Small intestine (tissue), 7 donors: Measurements from ENCODE around the gene RGSL1. TPM values are rescaled to one million over a fixed set of nuclear protein-coding genes. Genes with fewer than 3 reads are reported as not detected.
A peak's percentile ranks its signal among the peaks of the same experiment; 100 is the strongest.

Experiments
- DNase-seq, 2 donors: peaks; one replicate each; pipeline versions ENCODE4 v3.0.0 to v3.0.0-alpha.2; 2013
- FAIRE-seq: peaks from 2 replicates; lab custom pipeline; 2012; peaks lifted over from hg19 to GRCh38; lab: Jason Lieb, UNC
- H3K27ac ChIP-seq, 3 donors: one replicate each; pipeline ENCODE4 v1.5.1; 2013; ENCODE audit warnings: low read length in 2 of 3, mild to moderate bottlenecking in 2 of 3, control low read depth in 1 of 3, inconsistent platforms in 1 of 3, low read depth in 1 of 3, moderate library complexity in 1 of 3
- H3K27me3 ChIP-seq, 3 donors: one replicate each; pipeline ENCODE4 v1.6.1; 2013; ENCODE audit warnings: low read length in 3 of 3, inconsistent platforms in 1 of 3; ENCODE audit not compliant: control insufficient read depth in 3 of 3, insufficient read depth in 3 of 3
- H3K36me3 ChIP-seq, 3 donors: one replicate each; pipeline ENCODE4 v1.6.1; 2013; ENCODE audit warnings: low read length in 3 of 3, inconsistent platforms in 1 of 3, low read depth in 1 of 3, mild to moderate bottlenecking in 1 of 3, moderate library complexity in 1 of 3; ENCODE audit not compliant: control insufficient read depth in 3 of 3, insufficient read depth in 2 of 3
- H3K4me1 ChIP-seq, 3 donors: one replicate each; pipeline ENCODE4 v1.6.1; 2013; ENCODE audit warnings: low read length in 2 of 3, inconsistent platforms in 1 of 3, low read depth in 1 of 3, mild to moderate bottlenecking in 1 of 3, moderate library complexity in 1 of 3; ENCODE audit not compliant: control insufficient read depth in 3 of 3, insufficient read depth in 2 of 3
- H3K4me3 ChIP-seq, 3 donors: one replicate each; pipeline ENCODE4 v1.5.1; 2013; ENCODE audit warnings: low read length in 3 of 3, control low read depth in 1 of 3, inconsistent platforms in 1 of 3, low read depth in 1 of 3, mild to moderate bottlenecking in 1 of 3, moderate library complexity in 1 of 3
- H3K9me3 ChIP-seq, 2 donors: one replicate each; pipeline ENCODE4 v1.6.1; 2013; ENCODE audit warnings: low read depth in 1 of 2, low read length in 1 of 2; ENCODE audit not compliant: control insufficient read depth in 2 of 2, insufficient read depth in 1 of 2
- WGBS, 3 donors: extraction: QIAGEN DNeasy Blood & Tissue Kit; methylation state at CpG; one replicate each; pipeline ENCODE4 v1.1.7; 2013; 5-methylcytosine and 5-hydroxymethylcytosine counted together
- polyA plus RNA-seq, 4 donors: library from polyadenylated mRNA; stranded (reverse) in 3 of 4; unstranded in 1 of 4; fragments of 200-250 nt in 3 of 4; fragments of 120-200 nt in 1 of 4; gene quantifications; one replicate each; pipeline versions ENCODE4 v1.2.1 to v1.2.3, GENCODE V29; 2013
- donor health status: healthy with polysubstance abuse.
- donor health status: control.
- donor health status: control.
- donor health status: Bipolar disorder and iron deficiency.
- donor health status: healthy.

RGSL1 gene
- polyA plus RNA-seq, 4 donors: not detected

DNA sequence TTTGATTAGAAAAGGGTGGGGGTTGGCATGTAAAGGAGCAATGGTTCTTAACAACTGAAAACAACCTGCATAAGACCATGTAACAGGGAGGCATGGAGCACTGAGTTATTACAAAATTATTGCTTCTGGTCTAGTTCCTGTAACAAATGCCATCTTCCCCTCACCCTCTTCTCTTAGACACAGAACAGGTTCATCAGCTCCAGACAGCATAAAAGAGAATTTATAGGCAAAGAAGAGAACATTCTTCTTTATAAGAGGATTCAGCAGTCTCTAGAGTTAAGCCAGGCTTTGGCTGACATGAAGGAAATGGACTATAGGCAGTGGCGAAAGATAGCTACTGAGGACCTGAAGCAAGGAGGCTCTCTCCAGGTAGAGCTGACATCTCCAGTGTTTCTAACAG lies 38.9 kb downstream of the RGSL1 start:
- Histone ChIP-seq H3K4me3 (no peak overlapping the region), H3K4me1 (no peaks in the 10 kb centered on the region), H3K36me3 (no peaks in the 10 kb centered on the region), H3K27me3 (no peaks in the 10 kb centered on the region), H3K27ac (no peak overlapping the region), H3K9me3 (no peaks in the 10 kb centered on the region)
- DNase-seq (no peak), FAIRE-seq (no peak)
- WGBS, 3 donors: 92 to 93% (median 93%) methylated on average over 1 of the region's 1 CpG

DNA sequence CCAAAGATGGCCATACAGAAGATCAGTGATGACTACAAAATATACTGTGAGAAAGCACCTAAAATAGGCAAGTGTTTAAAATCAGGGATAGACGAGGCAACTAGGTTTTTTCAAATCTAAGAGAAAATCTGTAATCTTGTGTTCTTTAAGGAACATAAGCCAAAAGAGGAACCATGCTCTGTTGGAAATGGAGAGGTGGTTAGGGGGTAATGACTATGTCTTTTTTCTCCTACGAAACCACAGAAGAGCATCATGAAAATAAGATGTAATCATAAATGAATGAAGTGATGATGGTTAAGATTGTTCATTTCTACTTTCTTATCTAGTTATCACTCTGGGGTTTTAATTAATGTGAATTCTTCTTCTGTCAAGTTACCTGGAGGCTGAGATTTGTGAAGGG lies 43.1 kb downstream of the RGSL1 start:
- Histone ChIP-seq H3K27ac (no peak overlapping the region), H3K4me3 (no peak overlapping the region), H3K9me3 (no peaks in the 10 kb centered on the region), H3K27me3 (no peaks in the 10 kb centered on the region), H3K4me1 (no peaks in the 10 kb centered on the region), H3K36me3 (no peaks in the 10 kb centered on the region)
- 65 to 79% (median 75%) methylated on average over 2 of the region's 2 CpGs for WGBS, 3 donors
- FAIRE-seq (no peak), DNase-seq (no peak)

DNA sequence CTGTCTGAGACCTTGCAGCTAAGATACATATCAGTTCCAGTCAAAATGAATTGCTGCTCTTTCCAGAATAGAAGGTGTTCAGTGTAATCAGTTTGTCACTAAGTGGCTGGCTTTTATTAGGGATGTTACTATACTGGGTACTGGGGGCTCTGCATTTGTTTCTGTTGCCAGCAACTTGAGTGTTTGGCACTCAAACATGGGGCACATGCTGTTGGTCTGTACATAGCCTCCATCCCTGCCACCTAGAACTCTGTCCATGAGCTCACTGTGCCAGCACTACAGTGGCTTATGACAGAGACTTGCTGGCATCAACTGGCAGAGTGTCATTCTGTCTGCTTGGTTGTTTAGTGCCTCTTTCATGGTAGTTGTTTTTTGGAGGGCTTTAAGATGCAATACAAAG lies 45.1 kb downstream of the RGSL1 start:
- FAIRE-seq: no peak
- H3K27ac ChIP-seq: no peak overlapping the region

DNA sequence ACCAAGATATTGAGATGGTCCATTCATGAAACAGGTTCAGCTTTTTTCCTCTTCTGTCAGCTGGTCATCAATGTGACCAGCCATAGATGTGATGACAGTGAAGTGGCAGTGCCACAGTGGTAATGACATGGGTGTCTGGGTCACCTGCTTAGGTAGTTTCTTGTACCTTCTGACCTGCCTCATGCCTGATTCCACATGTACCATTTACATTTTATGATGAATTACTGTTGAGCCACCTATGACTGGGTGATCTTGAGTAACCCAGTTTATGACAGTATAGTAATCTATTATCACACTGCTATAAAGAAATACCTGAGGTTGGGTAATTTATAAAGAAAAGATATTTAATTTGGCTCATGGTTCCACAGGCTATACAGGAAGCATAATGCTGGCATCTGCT lies 45.7 kb downstream of the RGSL1 start:
- Histone ChIP-seq H3K4me1 (no peaks in the 10 kb centered on the region), H3K9me3 (no peaks in the 10 kb centered on the region), H3K4me3 (no peak overlapping the region), H3K36me3 (no peaks in the 10 kb centered on the region), H3K27ac (no peak overlapping the region), H3K27me3 (no peaks in the 10 kb centered on the region)
- DNase-seq (peak in 1 of 2 donors; percentile 2), FAIRE-seq (no peak)

More for the DNA sequence above, 45.1 kb downstream of the RGSL1 start:
- Histone ChIP-seq H3K4me3 (no peak overlapping the region), H3K27me3 (no peaks in the 10 kb centered on the region), H3K36me3 (no peaks in the 10 kb centered on the region), H3K4me1 (no peaks in the 10 kb centered on the region), H3K9me3 (no peaks in the 10 kb centered on the region)
- DNase-seq: no peak

DNA sequence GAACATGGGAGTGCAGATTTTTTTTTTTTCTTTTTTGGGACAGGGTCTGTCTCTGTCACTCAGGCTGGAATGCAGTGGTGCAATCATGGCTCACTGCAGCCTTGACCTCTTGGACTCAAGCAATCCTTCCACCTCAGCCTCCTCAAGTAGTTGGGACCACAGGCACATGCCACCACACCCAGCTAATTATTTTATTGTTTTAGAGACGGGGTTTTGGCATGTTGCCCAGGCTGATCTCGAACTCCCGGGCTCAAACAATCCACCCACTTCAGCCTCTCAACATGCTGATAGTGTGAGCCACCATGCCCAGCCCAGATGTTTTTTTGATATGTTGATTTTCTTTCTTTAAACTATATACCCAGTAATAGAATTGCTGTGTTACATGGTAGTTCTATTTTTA lies 57.7 kb downstream of the RGSL1 start:
- Histone ChIP-seq H3K9me3 (peaks cover 0 to 5% of the 10 kb centered on the region in 2 donors), H3K4me1 (no peaks in the 10 kb centered on the region), H3K27ac (no peak overlapping the region), H3K4me3 (no peak overlapping the region), H3K36me3 (no peaks in the 10 kb centered on the region), H3K27me3 (no peaks in the 10 kb centered on the region)
- WGBS, 3 donors: 3 to 42% (median 31%) methylated on average over 3 of the region's 3 CpGs
- peak; percentile 83 to 97 for DNase-seq
- peak; percentile 51 for FAIRE-seq

DNA sequence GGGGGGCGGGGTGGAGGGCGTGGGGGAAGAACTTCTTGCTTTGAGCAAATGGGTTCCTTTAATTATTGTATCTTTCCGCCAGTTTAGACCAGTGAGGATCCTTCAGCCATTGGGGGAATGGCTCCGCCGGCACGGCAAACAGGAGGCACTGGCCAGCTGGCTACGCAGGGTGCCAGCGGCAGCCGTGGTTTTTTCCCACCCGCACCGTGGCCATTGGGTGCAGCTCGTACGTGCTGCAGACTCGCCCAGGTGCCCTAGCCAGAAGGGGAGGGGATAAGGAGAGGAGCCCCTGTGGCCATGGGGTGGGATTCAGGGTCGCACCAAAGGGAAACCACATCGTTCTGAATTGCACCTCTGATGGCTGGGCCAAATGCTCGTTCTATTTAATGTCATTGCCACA lies 65.6 kb downstream of the RGSL1 start:
- no peaks in the 10 kb centered on the region for H3K4me1 ChIP-seq
- no peak overlapping the region for H3K4me3 ChIP-seq
- H3K9me3 ChIP-seq: peaks cover 0 to 10% of the 10 kb centered on the region in 2 donors
- no peak overlapping the region for H3K27ac ChIP-seq
- DNase-seq (no peak), FAIRE-seq (no peak)
- 80 to 90% (median 88%) methylated on average over 16 to 17 of the region's 17 CpGs for WGBS, 3 donors
- H3K27me3 ChIP-seq: peaks cover 0 to 2% (median 0%) of the 10 kb centered on the region in 3 donors
- H3K36me3 ChIP-seq: no peaks in the 10 kb centered on the region

DNA sequence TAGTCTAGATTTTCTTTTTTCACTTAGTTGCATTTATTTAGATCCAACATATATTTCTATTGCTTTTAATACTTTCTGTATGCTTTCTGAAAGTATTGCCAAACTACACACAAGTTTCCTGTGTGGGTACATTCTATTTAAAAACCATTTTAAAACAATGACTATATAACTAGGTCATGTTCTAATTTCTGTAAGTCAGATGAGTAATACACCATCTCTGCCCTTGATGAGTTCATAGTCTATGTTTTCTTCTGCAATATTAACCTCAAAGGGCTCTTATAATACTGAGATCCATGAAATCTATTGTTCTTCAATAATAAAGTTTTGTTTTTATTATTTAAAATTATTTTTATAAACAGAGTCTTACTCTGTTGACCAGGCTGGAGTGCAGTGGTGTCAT lies 70.8 kb downstream of the RGSL1 start:
- no peaks in the 10 kb centered on the region for H3K4me1 ChIP-seq
- H3K4me3 ChIP-seq: no peak overlapping the region

DNA sequence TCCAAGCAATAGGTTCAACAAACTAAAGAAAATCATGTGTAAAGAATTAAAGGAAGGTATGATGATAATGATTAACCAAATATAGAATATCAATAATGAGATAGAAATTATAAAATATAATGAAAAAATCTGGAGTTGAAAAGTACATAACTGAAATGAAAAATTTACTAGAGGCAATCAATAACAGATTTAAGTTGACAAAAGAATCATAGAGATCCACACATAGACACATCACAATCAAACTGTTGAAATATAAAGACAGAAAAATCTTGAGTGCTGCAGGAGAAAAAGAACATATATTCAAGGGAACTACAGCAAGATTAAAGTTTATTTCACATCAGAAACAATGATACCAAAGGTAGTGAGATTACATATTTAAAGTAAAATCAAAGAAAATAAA lies 75.4 kb downstream of the RGSL1 start:
- Histone ChIP-seq H3K4me1 (no peaks in the 10 kb centered on the region), H3K4me3 (no peak overlapping the region), H3K36me3 (no peaks in the 10 kb centered on the region), H3K9me3 (peaks cover 1 to 19% of the 10 kb centered on the region in 2 donors), H3K27me3 (no peaks in the 10 kb centered on the region), H3K27ac (no peak overlapping the region)
- DNase-seq (no peak), FAIRE-seq (no peak)

More for the DNA sequence above, 70.8 kb downstream of the RGSL1 start:
- FAIRE-seq (no peak), DNase-seq (no peak)
- no peak overlapping the region for H3K27ac ChIP-seq
- H3K27me3 ChIP-seq: peaks cover 0 to 2% (median 0%) of the 10 kb centered on the region in 3 donors
- H3K9me3 ChIP-seq: peaks cover 0 to 14% of the 10 kb centered on the region in 2 donors
- no peaks in the 10 kb centered on the region for H3K36me3 ChIP-seq

DNA sequence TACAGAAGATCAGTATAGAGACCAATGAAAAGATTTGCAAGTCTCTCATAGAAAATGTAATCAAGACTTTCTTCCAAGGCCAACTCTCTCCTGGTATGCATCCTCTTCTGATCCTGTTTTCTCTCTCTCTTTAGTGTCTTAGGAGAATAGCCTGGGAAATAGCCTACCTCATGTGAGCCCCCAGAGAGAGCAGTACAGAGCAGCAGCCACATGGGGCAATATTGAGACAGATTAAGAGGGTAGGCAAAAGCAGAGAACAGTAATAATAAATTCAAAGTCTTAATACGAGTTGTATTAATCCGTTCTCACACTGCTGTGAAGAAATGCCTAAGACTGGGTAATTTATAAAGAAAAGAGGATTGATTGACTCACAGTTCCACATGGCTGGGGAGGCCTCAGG lies 77.7 kb downstream of the RGSL1 start:
- no peak overlapping the region for H3K4me3 ChIP-seq
- peaks cover 1 to 19% of the 10 kb centered on the region in 2 donors for H3K9me3 ChIP-seq
- H3K4me1 ChIP-seq: no peaks in the 10 kb centered on the region
- 84 to 88% (median 87%) methylated on average over 2 of the region's 2 CpGs for WGBS, 3 donors
- H3K36me3 ChIP-seq: no peaks in the 10 kb centered on the region
- DNase-seq (no peak), FAIRE-seq (no peak)
- no peaks in the 10 kb centered on the region for H3K27me3 ChIP-seq
- no peak overlapping the region for H3K27ac ChIP-seq
